Upper lobe of left lung (tissue), 4 donors: ENCODE results near the gene IAH1.

Experiments used
- POLR2A ChIP-seq, 4 donors: fragments of 450-650 bp; IDR thresholded peaks; one replicate each; pipeline ENCODE4 v1.5.1; 2016 to 2017; ENCODE audit warnings: antibody characterized with exemption in 4 of 4, mild to moderate bottlenecking in 2 of 4
- TF ChIP-seq, protein P1 (sequence below), 6 experiments: fragments of 450-650 bp in 4 of 6; fragments of 200-600 bp in 2 of 6; sonication (generic) in 2 of 6; IDR thresholded peaks; one replicate each; pipeline ENCODE4 v1.5.1; 2016 to 2019; ENCODE audit warnings: antibody characterized with exemption in 6 of 6

GRCh38 chr2:9492927-9493326 is 18.6 kb downstream of the IAH1 start:
- no peak for TF ChIP-seq POLR2A (IDR thresholded peaks at IDR 0.05)
- TF ChIP-seq, protein P1, sequence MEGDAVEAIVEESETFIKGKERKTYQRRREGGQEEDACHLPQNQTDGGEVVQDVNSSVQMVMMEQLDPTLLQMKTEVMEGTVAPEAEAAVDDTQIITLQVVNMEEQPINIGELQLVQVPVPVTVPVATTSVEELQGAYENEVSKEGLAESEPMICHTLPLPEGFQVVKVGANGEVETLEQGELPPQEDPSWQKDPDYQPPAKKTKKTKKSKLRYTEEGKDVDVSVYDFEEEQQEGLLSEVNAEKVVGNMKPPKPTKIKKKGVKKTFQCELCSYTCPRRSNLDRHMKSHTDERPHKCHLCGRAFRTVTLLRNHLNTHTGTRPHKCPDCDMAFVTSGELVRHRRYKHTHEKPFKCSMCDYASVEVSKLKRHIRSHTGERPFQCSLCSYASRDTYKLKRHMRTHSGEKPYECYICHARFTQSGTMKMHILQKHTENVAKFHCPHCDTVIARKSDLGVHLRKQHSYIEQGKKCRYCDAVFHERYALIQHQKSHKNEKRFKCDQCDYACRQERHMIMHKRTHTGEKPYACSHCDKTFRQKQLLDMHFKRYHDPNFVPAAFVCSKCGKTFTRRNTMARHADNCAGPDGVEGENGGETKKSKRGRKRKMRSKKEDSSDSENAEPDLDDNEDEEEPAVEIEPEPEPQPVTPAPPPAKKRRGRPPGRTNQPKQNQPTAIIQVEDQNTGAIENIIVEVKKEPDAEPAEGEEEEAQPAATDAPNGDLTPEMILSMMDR (IDR thresholded peaks at IDR 0.05) = no peak
